NCI-H2196 treated with DMSO at 0.1 percent for 48 hours (cell line): ENCODE results near the gene ATP1B3.
A peak's percentile ranks its signal among the peaks of the same experiment; 100 is the strongest.
"Not testable (repeated sequence)": the region's sequence is repeated elsewhere in the genome, so short reads cannot be mapped to it uniquely, and the experiment has no call there.

ENCODE experiments used
- DNase-seq: peaks from one replicate; lab custom pipeline; 2025; ENCODE audit not compliant: unreplicated experiment; lab: John Stamatoyannopoulos, UW

Gene ATP1B3

DNA sequence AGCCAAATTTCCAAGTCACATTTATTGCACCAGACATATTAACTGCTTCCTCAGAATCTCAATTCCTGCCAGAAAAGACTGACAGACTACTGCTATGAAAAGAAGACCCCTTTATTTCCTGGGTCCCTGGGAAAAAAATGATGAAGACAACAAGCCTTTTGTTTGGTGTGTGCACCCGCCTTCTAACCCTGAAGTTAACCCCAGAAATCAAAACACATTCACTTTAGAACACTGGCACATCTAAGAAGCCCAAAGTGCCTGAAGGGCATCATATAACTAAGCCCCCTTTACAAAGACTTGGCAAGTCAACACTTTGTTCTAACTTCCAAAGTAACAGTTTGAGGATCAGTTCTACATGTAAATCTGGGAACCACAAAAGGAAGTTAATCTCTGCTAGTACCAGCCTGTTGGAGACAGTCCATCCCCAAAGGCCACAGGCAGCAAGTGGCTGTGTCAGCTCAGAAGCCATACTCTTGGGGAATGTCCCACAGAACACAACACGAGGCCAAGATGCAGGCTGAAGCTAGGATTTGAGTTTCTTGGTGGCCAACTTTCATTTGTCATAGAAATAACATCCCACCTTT is 16.3 kb upstream of the ATP1B3 start:
- DNase-seq, result no peak

DNA sequence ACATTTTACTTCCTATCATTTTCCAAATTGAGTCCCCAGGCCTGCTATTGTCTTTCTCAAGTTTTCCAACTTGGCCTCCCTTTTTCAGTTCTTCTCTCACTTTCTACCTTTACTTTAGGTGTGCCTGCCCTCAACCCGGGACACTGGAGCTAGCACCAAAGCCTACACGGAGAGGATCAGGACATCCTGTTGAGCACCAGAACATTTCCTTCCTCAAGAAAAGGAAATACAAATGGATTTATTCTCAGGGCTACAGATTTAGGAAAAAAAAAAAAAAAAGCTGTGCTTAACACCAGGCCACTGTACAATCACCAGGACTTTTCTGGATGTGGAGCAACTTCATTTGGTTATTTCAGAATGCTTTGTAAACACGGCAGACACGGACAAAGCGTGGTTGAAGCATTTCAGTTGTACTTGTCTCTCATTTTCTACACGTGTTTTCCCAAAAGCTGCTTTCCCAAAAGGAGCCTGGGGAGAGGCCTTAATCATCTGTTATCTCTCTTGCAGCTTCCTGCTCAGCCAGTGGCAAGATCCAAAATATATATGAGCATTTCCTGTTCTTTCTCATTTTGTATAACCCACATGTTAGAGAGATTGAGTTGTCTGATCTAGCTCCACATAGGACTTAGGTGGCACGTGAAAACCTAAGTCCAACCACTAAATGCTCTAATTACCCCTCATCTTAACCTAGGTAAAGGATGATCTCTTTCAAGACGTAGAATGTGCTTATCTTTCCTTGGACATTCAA is 15.5 kb upstream of the ATP1B3 start:
- no peak for DNase-seq

DNA sequence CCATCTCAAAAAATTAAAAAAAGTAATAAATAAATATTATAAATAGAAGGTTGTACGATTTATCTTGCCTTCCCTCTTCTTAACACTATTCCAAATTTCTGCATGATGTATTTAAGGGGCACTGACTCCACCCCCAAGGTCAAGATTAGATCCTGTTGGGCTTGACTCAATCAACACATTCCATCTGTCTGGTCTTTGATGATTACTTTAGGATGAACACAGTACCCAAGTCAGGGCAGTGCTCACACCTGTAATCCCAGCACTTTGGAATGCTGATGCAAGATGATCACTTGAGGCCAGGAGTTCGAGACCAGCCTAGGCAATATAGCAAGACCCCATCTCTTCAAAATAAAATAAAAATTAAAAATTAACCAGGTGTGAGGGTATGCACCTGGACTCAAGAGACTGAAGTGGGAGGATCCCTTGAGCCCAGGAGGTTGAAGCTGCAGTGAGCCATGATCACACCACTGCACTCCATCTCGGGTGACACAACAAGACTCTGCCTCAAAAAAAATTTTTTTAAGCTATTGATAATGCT is 14.1 kb upstream of the ATP1B3 start:
- DNase-seq, result no peak

DNA sequence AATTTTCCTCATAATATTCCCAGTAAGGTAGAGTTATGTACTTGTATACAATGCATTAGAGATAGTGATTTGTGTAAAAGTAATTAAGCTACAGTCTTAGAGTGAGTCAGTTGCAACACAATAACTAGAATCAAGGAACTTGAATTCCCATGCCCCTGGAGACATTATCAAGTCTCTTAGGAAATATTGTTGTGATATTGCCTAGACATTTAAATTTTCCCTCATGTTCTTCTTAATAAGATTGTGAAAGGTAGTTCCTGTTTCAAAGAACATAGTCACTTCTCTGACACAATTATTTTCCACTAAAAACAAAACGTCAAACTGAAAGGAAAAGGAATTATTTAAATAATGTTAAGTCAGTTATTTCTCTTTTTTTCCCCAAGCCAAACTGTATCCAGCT is 13.0 kb upstream of the ATP1B3 start:
- no peak for DNase-seq

DNA sequence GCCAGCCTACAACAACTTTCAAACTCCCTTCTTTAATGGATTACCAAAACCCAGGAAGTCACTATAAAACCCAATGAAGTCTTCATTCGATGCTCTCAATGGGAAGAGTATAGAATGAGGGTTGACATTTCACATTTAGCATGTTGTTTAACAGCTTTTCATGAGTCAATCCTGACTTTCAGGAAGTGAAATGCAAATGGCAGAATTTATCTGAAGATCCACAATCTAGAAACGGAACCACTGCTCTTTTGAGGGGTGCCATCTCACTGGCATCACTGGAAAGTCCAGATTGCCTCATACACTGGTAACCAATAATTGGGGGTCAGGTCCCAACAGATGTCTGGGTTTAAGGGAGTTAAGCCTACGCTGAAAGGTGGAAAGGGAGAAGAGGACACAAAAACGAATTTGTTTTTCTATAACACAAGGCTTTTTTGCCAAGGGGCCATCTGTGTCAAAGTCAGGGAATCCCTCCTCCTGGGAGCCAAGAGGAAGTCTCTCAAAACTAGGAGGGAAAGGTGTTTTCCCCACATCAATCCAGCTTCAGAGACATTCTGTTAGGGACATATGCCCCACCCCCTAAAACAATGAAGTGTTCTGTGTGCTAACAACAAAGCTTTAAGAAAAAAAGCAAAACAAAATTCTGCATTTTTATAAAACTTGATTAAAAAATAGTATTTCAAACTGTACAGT is 12.0 kb upstream of the ATP1B3 start:
- DNase-seq, result no peak

DNA sequence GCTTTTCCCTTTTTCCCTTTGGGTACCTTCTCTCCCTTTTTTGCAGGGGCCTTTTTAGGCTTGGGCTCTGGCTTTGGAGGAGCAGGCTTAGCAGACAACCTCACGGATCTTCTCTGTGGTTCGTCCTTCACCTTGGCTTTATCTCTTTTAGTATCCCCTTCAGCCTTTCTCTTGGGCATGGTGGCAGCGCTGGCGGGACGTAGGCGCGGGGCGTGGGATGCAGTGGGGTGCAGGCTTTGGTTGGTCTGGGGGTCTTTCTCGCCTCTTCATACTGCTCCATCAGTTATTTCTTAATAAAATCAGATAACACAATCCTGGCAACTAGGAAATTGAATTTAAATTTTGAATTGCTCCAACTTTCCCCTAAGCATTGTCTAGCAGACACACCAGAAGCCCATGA is 11.3 kb upstream of the ATP1B3 start:
- DNase-seq, result no peak

DNA sequence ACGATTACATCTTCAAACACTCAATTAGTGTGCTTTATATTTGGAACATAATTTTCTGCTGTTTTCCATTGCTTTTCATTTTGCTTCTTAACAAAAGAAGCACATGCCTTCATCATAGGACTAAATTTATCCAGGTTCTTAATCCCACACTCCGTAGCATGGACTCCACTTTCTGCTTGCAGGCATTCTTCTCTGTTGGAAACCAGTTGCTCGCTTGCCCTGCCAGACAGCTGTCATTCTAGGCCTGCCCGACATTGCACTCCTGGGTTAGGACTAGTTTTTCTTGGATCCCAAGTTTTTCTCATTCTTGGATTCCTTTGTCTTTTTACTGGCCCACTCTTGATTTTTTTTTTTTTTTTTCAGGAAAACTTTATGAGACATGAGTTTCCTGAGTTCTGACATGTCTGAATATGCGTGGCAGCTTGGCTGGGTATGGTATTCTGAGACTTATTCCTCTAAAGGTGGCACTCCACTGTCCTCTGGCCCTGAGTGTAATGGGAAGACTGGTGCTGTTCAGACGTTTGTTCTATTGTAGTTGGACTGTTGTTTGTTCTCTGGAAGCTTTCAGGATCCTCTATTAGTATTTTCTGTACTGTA is 6.3 kb upstream of the ATP1B3 start:
- no peak for DNase-seq

DNA sequence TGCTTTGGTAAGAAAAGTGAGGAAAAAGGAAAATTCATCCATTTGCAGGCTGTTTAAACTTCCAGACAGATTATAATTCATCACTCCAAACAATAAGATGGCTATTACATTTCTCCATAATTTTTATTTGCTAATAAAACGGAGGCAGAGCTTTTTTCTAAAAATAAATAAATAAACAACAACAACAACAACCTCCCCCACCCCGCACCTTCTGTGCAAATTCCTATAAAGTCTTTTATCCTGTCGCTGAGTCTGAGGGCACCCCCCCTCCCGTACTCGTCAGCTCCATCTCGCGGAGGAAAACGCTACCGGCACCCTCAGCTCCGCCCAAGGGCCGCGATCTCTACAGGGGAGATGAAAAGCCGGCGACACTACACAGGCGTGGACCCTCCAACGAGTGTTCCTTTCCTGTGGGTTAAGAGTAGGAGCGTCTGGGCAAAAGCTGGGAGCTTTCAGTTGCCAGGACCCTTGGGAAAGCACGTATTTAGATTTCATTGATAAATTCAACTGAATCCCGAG is 1.0 kb upstream of the ATP1B3 start:
- DNase-seq, result peak; percentile 87

DNA sequence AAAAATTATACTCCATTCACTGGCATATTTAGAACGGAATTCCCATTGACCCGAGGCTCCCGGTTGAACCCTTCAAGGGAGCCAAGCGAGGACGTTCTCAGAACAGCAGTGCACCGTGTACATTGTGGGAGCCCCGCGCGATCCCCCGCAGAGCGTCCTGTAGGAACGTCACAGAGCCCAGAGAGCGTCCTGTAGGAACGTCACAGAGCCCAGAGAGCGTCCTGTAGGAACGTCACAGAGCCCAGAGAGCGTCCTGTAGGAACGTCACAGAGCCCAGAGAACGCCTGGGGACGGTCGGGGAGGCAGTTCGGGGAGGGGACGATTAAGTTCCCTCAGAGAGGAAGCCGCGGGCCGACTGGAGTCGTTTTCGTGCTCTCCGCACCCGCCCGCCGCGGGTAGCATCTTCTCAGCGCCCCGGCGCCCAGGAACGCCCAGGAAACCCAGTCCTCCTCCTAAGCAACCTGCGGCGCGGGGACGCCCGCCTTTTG is 506 bp upstream of the ATP1B3 start:
- DNase-seq, result peak; percentile 66

DNA sequence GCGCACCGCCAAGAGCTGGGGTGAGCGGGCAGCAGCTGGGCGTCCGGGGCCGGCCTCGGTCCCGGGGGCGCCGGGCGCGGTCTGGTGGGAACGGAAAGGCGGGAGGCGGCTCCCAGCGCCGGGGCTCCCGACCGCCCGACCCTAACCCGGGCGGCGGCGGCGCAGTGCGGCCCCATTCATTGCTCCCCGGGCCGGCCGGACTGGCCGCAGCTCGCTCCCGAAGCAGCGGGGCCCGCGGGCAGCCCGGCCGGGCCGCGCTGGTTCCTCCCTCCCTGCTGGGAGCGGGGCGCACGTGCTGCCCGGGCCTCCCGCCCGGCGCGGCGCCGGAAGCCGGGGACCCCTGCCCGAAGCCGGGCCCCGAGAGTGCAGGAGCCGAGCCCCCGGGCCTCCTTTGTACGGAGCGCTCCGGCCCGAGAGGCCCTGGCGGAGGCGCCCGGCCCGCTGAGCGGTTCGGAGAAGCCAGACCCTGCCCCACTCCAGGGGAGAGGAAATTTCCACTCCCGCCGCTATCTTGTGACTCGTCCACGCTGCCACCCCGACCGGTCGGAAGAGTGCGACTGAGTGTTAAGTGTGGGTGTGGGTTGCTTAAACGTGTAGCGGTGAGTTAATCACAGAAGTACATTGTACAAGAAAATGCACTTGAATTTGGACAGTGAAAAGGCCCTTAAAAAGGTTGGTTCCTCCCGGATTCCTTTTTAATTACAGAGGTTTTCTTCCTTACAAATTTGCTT is 613 bp downstream of the ATP1B3 start:
- DNase-seq, result no peak

DNA sequence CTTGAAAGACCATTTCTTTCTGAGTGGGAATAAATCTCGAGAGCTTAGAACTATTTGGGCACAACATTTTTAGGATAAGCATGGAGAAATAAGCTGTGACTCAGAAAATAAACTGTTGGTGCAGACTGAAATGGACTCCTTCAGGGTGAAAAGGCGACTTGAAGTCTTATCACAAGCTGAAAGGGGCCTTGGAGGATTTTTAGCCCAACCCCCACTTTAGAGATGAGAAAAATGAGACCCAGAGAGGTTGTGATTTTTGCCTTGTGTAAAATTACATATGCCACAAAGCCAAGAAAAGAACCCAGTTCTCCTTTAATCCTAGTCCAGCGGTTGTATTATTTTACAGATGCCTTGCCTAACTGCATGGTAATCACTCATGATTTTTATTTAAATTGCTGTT is 1.5 kb downstream of the ATP1B3 start:
- DNase-seq, result no peak

DNA sequence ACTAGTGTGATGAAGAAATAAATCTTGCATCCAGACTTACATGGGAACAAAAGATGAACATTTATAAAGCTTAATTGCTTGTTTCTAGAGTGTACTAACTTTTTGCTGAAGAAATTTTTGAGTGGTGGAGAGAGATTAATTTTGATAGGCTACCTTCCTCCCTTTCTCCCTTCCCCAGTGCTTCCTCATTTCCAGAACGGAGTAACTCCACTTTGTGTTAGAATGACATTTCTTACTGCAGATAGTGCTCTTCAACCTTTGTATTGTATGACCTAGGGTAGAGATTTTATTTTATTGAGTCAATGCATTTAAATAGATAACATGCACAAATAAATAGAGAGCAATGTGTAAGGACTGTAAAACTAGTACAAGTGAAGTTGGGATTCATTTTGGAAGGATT is 1.9 kb downstream of the ATP1B3 start:
- DNase-seq, result no peak

DNA sequence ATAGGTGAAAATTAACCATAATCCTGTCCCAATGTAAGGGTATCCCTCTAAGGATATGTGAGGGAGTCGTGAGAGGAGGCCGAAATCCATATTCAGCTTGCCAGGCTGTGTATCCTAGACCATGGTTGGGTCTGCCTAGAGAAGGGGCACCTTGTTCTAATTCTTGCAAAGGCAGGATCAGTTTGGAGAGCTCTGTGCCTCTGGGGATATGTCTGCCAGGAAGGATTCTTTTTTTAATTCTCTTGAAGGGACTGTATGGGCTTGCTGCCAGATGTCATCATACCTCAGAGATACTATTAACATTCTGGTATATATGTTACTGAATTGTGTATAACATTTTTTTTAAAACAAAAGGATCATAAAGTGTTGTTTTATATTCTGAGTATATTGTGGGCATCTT is 2.4 kb downstream of the ATP1B3 start:
- DNase-seq, result no peak

DNA sequence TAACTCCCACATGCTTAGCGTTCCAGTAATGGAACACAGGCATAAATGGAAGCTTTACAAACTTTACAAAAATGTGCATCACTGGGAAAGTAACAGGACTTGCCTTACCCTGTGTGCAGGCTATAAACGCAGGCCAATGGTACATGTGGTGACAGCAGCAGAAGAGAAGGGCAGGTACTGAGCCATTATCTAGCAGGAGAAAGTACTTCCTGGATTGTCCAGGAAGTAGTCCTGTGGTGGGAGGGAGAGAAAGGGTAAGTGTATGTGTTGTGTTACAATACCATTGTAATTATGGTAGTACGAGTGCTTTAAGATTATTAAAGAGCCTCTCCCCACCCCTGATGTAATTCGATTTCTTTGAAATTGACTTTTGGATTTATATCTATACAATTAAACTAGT is 5.3 kb downstream of the ATP1B3 start:
- DNase-seq, result no peak

DNA sequence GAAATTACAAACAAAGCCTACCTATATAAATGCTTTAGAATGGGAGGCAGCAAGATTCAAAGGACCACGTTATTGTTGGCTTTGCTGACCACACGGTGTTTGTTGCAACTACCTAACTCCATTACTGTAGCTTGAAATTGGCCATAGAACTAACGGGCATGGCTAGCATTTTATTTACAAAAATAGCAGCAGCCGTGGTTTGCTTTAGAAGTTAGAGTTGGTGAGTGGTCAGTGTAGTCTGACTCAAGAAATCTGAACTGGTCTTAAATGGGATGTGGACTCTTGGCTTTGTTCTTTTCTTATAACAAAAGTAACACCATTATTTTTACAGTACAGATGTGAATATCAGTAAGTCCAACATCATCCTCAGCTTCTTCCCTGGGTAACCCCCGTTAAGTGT is 10.6 kb downstream of the ATP1B3 start:
- no peak for DNase-seq

DNA sequence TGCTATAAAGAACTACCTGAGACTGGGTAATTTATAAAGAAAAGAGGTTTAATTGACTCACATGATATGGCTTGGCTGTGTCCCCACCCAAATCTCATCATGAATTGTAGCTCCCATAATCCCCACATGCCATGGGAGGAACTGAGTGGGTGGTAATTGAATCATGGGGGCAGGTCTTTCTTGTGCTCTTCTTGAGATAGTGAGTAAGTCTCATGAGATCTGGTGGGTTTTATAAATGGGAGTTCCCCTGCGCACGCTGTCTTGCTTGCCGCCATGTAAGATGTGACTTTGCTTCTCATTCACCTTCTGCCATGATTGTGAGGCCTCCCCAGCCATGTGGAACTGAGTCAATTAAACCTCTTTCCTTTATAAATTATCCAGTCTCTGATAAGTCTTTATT is 12.1 kb downstream of the ATP1B3 start:
- DNase-seq, result not testable (repeated sequence)

DNA sequence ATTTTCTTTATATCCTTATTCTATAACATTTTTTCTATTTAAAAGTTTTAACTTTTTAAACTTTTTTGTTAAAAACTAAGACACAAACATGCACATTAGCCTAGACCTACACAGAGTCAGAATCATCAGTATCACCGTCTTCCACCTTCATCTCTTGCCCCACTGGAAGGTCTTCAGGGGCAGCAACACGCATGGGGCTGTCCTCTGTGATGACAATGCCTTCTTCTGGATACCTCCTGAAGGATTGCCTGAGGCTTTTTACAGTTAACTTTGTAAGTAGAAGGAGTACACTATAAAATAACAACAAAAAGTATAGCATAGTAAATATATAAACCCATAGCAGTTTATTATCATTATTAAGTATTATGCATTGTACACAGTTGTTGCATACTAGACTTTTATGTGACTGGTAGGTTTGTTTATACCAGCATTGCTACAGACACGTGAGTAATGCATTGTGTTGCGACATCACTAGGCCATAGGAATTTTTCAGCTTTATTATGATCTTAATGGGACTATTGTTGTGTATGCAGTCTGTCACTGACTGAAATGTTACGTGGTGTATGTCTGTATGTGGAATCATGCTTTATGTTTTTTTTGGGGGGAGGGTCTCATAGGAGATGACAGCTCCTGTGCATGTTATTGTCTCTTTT is 18.2 kb downstream of the ATP1B3 start:
- no peak for DNase-seq

DNA sequence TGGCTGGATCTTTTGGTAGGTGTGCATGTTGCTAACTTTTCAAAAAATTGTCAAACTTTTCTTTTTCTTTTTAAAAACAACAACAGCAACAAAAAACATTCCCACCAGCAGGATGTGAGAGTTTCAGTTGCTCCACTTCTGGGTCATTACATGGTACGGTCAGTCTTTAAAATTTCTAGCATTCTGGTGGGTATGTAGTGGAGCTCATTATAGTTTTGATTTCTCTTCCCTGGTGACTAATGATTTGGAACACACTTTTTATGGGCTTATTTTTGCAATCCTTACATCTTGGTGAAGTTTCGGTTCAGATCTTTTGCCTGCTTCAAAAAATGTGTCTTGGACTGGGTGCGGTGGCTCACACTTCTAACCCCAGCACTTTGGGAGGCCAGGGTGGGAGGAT is 19.3 kb downstream of the ATP1B3 start:
- DNase-seq, result no peak

DNA sequence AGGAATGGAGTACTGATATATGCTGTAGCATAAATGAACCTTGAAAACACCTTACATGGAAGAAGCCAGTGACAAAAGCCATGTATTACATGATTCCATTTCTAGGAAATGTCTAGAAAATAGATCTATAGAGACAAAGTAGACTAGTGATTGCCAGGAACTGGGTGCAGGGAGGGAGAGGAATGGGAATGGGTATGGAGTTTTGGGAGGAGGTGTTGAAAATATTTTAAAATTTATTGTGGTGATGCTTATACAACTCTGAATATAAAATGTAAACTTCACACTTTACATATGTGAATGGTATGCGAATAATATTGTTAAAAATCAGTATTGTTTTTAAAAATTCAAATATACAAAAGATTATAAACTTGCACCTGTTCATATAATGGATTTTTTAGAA is 22.5 kb downstream of the ATP1B3 start:
- no peak for DNase-seq

DNA sequence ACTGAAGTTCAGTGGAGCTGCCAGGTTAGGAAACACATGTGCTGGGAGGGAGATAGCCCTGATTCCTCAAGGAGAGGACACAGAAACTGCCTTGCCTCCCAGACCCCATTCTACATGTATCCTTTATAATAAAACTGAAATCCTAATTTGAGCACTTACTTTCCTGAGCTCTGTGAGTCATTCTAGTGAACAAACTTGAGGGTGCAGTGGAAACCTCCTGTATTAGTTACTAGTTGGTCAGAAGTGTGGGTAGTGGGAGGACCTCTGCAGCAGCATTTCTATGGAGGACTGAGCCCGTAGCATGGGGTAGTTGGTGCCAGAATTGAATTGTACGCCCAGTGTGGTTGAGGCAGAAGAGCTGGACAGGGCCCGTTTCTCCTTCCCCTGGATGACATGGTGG is 23.9 kb downstream of the ATP1B3 start:
- DNase-seq, result no peak
